Ramos (cell line): ENCODE results near the gene CCDC12.

Experiments
- in situ Hi-C: fragments of 300-500 bp; cut with MboI; formaldehyde crosslinking; loops from one replicate; pipeline ENCODE4 v1.14.3; 2022; ENCODE audit warnings: low sequenced_read_pairs; ENCODE audit not compliant: unreplicated experiment

Gene CCDC12

GRCh38 chr3:46885612-46886011 is 90.9 kb downstream of the CCDC12 start:
- in situ Hi-C loops = no loop called here

DNA sequence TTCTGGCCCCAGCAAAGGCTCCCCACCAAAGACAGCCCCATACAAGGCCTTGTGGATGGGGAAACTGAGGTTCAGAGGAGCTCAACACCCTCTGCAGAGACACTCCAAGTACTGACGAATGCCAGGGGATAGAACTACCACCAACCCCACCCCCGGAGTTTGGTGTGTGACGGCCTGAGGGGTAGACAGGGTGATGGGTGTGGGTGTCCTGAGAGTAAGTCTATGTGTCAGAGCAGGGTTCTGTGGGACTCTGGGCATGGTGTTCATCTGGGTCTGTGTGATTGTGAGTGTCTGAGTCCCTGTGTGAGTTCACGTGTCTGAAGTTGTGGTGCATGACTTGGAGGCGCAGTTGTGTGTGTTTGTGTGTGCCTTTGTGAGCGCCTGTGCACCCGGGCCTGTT is 91.6 kb downstream of the CCDC12 start:
- in situ Hi-C loops = no loop called here

GRCh38 chr3:46884427-46884826 is 92.1 kb downstream of the CCDC12 start:
- in situ Hi-C loops = no loop called here

DNA sequence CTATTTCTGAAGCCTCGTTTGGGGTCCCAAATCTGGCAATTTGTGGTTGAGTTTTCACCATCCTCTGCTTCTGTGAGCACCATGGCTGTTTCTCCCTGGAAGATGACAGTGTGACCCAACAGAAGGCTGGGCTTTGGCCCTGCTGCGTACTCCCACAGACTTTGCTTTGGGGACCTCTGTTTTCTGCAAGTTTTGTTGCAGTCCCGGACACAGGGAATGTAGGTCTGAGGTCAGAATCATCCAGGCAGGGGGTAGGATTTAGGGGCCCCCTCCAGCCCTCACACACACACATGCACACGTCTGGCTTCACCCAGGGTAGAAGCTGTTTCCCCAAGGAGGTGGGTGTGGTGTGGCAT is 92.7 kb downstream of the CCDC12 start:
- in situ Hi-C loops = no loop called here

DNA sequence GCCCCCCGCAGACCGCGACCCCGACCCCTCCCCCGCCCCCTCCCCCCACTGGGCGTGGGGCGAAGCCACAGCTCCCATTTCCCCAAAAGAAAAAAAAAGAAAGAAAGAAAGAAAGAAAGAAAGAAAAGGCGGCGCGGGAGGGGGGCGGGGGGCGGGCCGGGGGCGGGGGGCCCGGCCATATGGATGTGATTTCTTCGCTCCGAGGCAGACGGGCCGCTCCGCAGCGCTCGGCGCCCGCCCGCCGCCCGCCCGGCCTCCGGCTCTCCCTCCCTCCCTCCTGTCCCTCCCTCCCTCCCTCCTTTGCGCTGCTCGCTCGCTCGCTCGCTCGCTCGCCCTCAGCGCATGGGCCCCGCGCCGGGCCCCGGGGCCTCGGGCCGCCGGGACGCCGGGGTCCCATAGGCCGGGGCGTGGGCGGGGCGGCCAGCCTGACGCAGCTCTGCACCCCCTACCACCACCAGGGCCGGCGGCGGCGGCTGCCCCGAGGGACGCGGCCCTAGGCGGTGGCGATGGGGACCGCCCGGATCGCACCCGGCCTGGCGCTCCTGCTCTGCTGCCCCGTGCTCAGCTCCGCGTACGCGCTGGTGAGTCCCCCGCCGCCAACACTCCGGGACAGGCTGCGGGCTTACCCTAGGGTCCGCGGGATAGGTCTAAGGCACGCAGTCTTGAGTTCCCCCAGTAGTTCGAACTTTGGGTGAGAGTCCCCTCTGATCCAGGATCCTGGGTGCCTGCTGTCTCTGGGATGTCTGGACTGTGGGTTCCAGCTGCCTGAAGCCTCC is 93.3 kb downstream of the CCDC12 start:
- in situ Hi-C loops = no loop called here

- in situ Hi-C loops = no loop called here
Measured at GRCh38 chr3:46882377-46883053, 94.0 kb downstream of the CCDC12 start.

- in situ Hi-C loops = no loop called here
Measured at GRCh38 chr3:46881596-46882376, 94.8 kb downstream of the CCDC12 start.

GRCh38 chr3:46880884-46881595 is 95.5 kb downstream of the CCDC12 start:
- in situ Hi-C loops = no loop called here

DNA sequence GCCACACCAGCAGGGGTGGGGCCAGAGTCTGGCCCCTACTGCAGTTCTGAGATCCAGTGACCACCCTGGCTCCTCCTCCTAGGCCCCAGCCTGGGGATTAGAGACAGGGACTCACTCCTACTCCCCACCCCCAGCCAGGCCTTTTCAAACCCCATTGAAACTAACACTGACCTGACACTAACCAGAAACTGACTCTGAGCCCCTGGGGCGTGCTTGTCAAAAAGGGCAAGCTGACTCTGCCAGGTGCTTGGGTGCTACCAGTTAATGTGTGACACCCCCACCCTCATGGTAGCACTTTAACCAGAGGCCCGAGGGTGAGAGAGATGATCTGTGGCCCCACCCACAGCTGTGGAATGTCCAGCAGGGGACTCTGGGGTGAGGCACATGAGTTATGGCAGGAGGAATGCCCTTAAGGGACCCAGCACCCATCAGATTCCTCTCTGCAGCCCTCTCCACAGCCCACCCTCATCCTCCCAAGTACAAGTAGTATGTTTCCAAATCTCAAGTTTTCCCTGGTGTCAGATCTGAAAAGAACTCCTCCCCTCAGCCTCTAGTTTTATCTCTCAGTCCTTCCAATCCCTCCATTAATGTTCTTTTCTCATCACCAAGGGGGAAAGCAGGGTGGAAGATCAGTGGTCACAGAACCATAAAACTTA is 97.6 kb downstream of the CCDC12 start:
- in situ Hi-C loops = no loop called here

- in situ Hi-C loops = no loop called here
Measured at GRCh38 chr3:46877406-46878125, 99.0 kb downstream of the CCDC12 start, which contains the start of gene PTH1R. Gene PTH1R, plus strand, starts transcription at chr3:46877721. Its CDS starts 5,839 bp downstream, at chr3:46883560.

- in situ Hi-C loops = no loop called here
Measured at GRCh38 chr3:46876313-46877300, 99.9 kb downstream of the CCDC12 start.

DNA sequence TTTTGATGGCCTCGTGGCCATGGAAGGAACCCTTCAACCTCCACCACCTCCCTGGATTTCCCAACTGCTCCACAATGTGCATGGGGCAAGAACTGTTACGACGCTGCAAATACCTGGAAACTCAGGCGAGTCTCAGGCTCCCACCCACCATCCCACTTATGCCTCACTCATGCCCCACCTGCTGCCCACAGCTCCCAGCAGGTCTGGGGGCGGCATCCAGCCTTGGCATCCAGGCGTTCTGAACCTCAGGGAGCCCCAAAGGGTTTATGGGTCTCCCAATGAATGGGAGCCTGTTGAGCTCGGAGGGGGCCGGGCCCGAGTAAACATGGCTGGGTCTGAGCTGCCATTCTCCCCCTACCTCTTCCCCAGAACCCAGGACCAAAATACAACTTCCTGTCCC is 101.0 kb downstream of the CCDC12 start:
- in situ Hi-C loops = no loop called here

DNA sequence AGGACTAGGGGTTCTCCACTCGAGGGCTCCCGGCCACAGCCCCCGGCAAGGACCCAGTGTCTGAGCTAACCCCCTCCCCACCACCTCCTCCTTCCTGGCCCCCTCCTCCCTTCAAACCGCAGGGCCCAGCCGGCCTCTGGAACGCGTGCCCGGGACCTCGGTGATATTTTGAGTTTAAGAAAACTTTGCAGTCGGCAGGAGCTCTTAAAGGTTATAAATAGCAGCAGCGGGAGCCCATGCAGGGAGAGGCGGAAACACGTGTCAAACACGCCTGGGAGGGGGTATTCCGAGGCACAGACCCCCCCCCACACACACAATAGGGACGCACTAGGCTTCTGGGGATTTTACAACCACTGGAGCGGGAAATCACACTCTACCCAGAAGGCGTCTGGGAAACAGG is 102.1 kb downstream of the CCDC12 start:
- in situ Hi-C loops = no loop called here

GRCh38 chr3:46873521-46873920 is 103.0 kb downstream of the CCDC12 start:
- in situ Hi-C loops = no loop called here
